ENCODE measurements around the gene TTC1.

Gene TTC1

DNA sequence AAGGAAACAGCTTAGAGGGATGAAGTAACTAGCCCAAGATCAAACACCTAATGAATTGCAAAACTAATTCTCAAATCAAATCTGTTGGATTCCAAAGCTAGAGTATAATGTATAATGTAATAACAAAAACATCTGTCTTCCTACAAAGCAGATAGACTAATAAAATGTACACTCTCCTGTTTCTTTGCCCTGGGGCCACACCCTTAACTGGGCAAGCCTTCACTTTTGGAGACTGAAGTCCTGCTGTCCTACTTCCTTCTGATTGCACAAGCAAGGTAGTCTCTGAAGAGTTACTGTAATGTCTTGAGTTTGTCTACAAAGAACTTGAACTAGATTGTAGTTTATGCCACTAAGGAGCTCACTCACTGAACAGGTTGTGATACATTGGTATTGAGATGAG is 2.5 kb downstream of the TTC1 start:
- TF ChIP-seq RAD21 (IDR thresholded peaks at IDR 0.05; ENCODE audit: low read depth) = no peak
- no peak for TF ChIP-seq TCF12 (IDR thresholded peaks at IDR 0.05; ENCODE audit: low read depth)
- no peak for TF ChIP-seq YY1 (IDR thresholded peaks at IDR 0.05; ENCODE audit: low read depth)
- no peak for TF ChIP-seq FOXM1 (IDR thresholded peaks at IDR 0.05; ENCODE audit: borderline replicate concordance, low read depth)
- TF ChIP-seq CREB1 (IDR thresholded peaks at IDR 0.05; ENCODE audit: low read depth) = no peak
- TF ChIP-seq CEBPB (IDR thresholded peaks at IDR 0.05) = no peak
- no peak for TF ChIP-seq ZBTB7A (IDR thresholded peaks at IDR 0.05; ENCODE audit: low read depth)
- TF ChIP-seq EGR1 (IDR thresholded peaks at IDR 0.05) = no peak

DNA sequence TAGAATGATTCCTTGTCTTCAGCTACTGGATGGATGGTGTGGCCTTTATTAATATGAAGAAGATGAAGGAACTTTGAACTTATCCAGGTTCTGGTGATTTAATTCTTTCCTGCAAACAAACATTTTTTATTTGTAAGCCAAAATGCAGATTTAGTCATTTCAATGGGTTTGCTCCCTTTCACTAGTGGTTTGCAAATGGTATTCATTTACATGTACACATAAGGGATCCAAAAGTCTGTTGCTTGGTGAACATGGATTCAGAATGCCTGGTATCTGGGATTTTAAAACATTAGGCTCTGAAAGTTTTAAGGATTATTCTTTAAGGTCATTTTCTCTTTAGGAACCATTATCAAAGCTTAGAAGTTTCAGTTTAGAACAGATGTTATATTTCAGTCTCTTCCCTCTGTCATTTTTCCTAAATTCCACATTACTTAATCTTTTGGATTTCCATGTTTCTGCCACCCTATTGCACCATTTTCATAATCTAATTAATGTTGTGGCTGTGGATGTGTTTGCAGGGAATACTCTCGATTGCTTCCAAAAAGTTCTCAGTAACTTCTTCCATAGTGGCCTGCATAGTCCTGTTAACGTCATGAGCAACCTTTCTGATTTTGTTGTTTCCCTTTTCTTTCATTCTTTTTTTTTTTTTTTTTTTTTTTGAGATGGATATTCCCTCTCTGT is 10.1 kb downstream of the TTC1 start:
- TF ChIP-seq TEAD4 (IDR thresholded peaks at IDR 0.05) (no peak), RAD21 (IDR thresholded peaks at IDR 0.05; ENCODE audit: low read depth) (no peak), YY1 (IDR thresholded peaks at IDR 0.05; ENCODE audit: low read depth) (no peak), REST (IDR thresholded peaks at IDR 0.05; ENCODE audit: low read depth) (no peak), ZBTB7A (IDR thresholded peaks at IDR 0.05; ENCODE audit: low read depth) (no peak), TAF1 (IDR thresholded peaks at IDR 0.05; ENCODE audit: low read depth) (no peak), USF1 (IDR thresholded peaks at IDR 0.05) (no peak), EGR1 (IDR thresholded peaks at IDR 0.05) (no peak), EP300 (IDR thresholded peaks at IDR 0.05; ENCODE audit: borderline replicate concordance) (no peak)

DNA sequence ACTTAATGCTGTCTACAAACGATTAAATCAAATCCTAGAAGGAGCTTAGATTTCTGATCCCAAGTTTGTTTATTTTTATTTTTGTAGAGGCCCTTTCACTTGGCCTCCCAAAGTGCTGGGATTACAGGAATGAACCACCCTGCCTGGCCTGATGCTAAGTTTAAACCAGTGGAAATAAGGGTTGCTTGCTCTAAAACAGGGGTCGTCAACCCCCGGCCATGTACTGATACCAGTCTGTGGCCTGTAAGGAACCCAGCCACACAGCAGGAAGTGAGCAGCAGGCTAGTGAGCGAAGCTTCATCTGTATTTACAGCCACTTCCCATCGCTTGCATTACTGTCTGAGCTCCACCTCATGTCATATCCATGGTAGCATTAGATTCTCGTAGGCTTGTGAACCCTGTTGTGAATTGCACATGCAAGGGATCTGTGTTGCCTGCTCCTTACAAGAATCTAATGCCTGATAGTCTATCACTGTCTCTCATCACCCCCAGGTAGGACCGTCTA is 11.4 kb downstream of the TTC1 start:
- no peak for TF ChIP-seq EGR1 (IDR thresholded peaks at IDR 0.05)
- no peak for TF ChIP-seq USF1 (IDR thresholded peaks at IDR 0.05)
- no peak for TF ChIP-seq TAF1 (IDR thresholded peaks at IDR 0.05; ENCODE audit: low read depth)
- TF ChIP-seq RAD21 (IDR thresholded peaks at IDR 0.05; ENCODE audit: low read depth) = no peak
- TF ChIP-seq REST (IDR thresholded peaks at IDR 0.05; ENCODE audit: low read depth) = no peak
- TF ChIP-seq NFIC (IDR thresholded peaks at IDR 0.05) = no peak
- no peak for TF ChIP-seq TEAD4 (IDR thresholded peaks at IDR 0.05)
- no peak for TF ChIP-seq ZBTB7A (IDR thresholded peaks at IDR 0.05; ENCODE audit: low read depth)
- no peak for TF ChIP-seq EP300 (IDR thresholded peaks at IDR 0.05; ENCODE audit: borderline replicate concordance)
- no peak for TF ChIP-seq MAX (IDR thresholded peaks at IDR 0.05)
- no peak for TF ChIP-seq CEBPB (IDR thresholded peaks at IDR 0.05)
- no peak for TF ChIP-seq FOXM1 (IDR thresholded peaks at IDR 0.05; ENCODE audit: borderline replicate concordance, low read depth)
- TF ChIP-seq CREB1 (IDR thresholded peaks at IDR 0.05; ENCODE audit: low read depth) = no peak
- no peak for TF ChIP-seq YY1 (IDR thresholded peaks at IDR 0.05; ENCODE audit: low read depth)
- TF ChIP-seq TCF12 (IDR thresholded peaks at IDR 0.05; ENCODE audit: low read depth) = no peak

GRCh38 chr5:160020964-160021363 is 12.0 kb downstream of the TTC1 start:
- TF ChIP-seq NFIC (IDR thresholded peaks at IDR 0.05) = no peak
- no peak for TF ChIP-seq CREB1 (IDR thresholded peaks at IDR 0.05; ENCODE audit: low read depth)
- no peak for TF ChIP-seq TAF1 (IDR thresholded peaks at IDR 0.05; ENCODE audit: low read depth)
- TF ChIP-seq ZBTB7A (IDR thresholded peaks at IDR 0.05; ENCODE audit: low read depth) = no peak
- TF ChIP-seq REST (IDR thresholded peaks at IDR 0.05; ENCODE audit: low read depth) = no peak
- TF ChIP-seq TCF12 (IDR thresholded peaks at IDR 0.05; ENCODE audit: low read depth) = no peak
